ENCODE results near the gene PLPP6.

DNA sequence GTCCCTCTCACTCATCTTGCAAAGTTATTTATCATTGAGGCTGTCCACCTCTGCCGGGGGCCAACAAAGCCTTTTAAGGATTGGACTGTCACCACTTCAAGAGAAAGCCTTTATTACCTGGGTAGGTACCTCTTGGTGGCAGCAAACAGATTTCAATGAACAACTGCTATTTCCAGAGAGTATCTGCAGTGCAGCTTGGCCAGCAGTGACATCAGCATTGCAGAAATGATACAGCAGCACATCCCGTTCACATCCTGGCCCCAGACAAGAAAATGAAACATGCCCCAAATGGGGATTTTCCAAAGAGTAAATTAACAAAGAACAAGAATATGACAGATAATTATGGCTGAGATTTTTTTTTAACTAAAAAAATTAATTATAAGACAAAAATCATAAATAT lies 6.5 kb downstream of the PLPP6 start:
- TF ChIP-seq CTCF (IDR thresholded peaks at IDR 0.05; ENCODE audit: low read depth, low read length) (no peak), EZH2phosphoT487 (IDR thresholded peaks at IDR 0.05; ENCODE audit: low read depth) (no peak)

All from OCI-LY3 (cell line).